Astrocyte (in vitro differentiated cells and primary cell): ENCODE results near the gene RNF138. TPM values are rescaled to one million over a fixed set of nuclear protein-coding genes. Genes with fewer than 3 reads are reported as not detected.

ENCODE experiments used
- DNase-seq: peaks from one replicate; pipeline ENCODE4 v3.0.0-alpha.2; 2010; ENCODE audit warnings: low read depth
- FAIRE-seq: peaks from 2 replicates; lab custom pipeline; 2011; peaks lifted over from hg19 to GRCh38; lab: Jason Lieb, UNC
- H2AFZ ChIP-seq: 2 replicates; pipeline ENCODE4 v1.6.0; 2012; ENCODE audit warnings: low read depth, low read length, inconsistent platforms
- H3K27ac ChIP-seq: 2 replicates; pipeline ENCODE4 v1.5.1; 2011; ENCODE audit warnings: low read depth, low read length, inconsistent platforms
- H3K27me3 ChIP-seq: 2 replicates; pipeline ENCODE4 v1.6.0; 2011; ENCODE audit warnings: low read length, inconsistent platforms; ENCODE audit not compliant: insufficient read depth
- H3K36me3 ChIP-seq: 2 replicates; pipeline ENCODE4 v1.5.1; 2011; ENCODE audit warnings: low read length, inconsistent platforms; ENCODE audit not compliant: insufficient read depth
- H3K4me1 ChIP-seq: 2 replicates; pipeline ENCODE4 v1.5.1; 2011; ENCODE audit warnings: low read length, inconsistent platforms; ENCODE audit not compliant: insufficient read depth
- H3K4me2 ChIP-seq: 2 replicates; pipeline ENCODE4 v1.6.0; 2012; ENCODE audit warnings: low read length, inconsistent platforms
- H3K4me3 ChIP-seq: 2 replicates; pipeline ENCODE4 v1.5.1; 2011; ENCODE audit warnings: low read depth, mild to moderate bottlenecking, low read length, inconsistent platforms; ENCODE audit not compliant: insufficient read depth
- H3K79me2 ChIP-seq: 2 replicates; pipeline ENCODE4 v1.6.0; 2012; ENCODE audit warnings: mild to moderate bottlenecking, low read length, inconsistent platforms; ENCODE audit not compliant: insufficient read depth
- H3K9ac ChIP-seq: 2 replicates; pipeline ENCODE4 v1.6.0; 2012; ENCODE audit warnings: mild to moderate bottlenecking, low read length, inconsistent platforms
- H3K9me3 ChIP-seq: 2 replicates; pipeline ENCODE4 v1.5.1; 2012; ENCODE audit warnings: low read depth, mild to moderate bottlenecking, low read length, inconsistent platforms; ENCODE audit not compliant: insufficient read depth
- H4K20me1 ChIP-seq: 2 replicates; pipeline ENCODE4 v1.6.0; 2012; ENCODE audit warnings: low read length, inconsistent platforms; ENCODE audit not compliant: insufficient read depth
- H3K27ac Mint-ChIP-seq: one replicate; pipeline ENCODE4 v1.8.0; 2021; ENCODE audit warnings: mild to moderate bottlenecking, mixed read lengths; ENCODE audit not compliant: unreplicated experiment
- H3K27me3 Mint-ChIP-seq: one replicate; pipeline ENCODE4 v1.8.0; 2021; ENCODE audit warnings: low read depth, mixed read lengths; ENCODE audit not compliant: unreplicated experiment
- H3K36me3 Mint-ChIP-seq: one replicate; pipeline ENCODE4 v1.8.0; 2021; ENCODE audit warnings: low read depth, mixed read lengths; ENCODE audit not compliant: unreplicated experiment
- H3K4me1 Mint-ChIP-seq: one replicate; pipeline ENCODE4 v1.8.0; 2021; ENCODE audit warnings: low read depth, mixed read lengths; ENCODE audit not compliant: unreplicated experiment
- H3K4me3 Mint-ChIP-seq: one replicate; pipeline ENCODE4 v1.8.0; 2021; ENCODE audit warnings: mild to moderate bottlenecking, moderate library complexity, mixed read lengths; ENCODE audit not compliant: unreplicated experiment
- H3K9me3 Mint-ChIP-seq: one replicate; pipeline ENCODE4 v1.8.0; 2021; ENCODE audit warnings: mild to moderate bottlenecking, mixed read lengths; ENCODE audit not compliant: unreplicated experiment
- EZH2 ChIP-seq: IDR thresholded peaks from 2 replicates; pipeline ENCODE4 v1.6.1; 2012; ENCODE audit warnings: mild to moderate bottlenecking, low read length, inconsistent platforms; ENCODE audit not compliant: insufficient read depth
- total RNA-seq: library from RNA; stranded (reverse); gene quantifications from 2 replicates; pipeline ENCODE4 v1.2.1, GENCODE V29; 2021
- TF ChIP-seq, protein P1 (sequence below): IDR thresholded peaks from 2 replicates; pipeline ENCODE4 v1.5.1; 2011; ENCODE audit warnings: low read depth, mild to moderate bottlenecking, inconsistent platforms, low read length, moderate library complexity; ENCODE audit not compliant: insufficient read depth

RNF138 gene
- total RNA-seq, 1 donor from 2014 or later = 15.4 TPM

DNA sequence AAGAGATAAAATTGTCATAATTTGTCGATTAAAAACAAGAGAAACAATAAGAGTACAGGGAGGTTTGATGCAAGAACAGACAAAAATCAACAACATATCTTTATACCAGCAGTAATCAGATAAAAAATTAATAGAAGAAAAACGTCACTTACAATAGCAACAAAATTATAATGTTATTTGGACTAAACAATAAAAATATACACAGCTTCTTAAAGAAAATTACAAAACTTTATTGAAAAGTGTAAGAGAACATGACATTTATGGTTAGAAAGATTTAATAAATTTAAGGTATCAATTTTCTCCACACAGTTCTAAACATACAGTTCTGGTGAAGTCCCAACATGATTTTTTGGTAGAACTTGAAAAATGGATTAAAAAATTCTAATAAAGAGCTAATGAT is 12.8 kb downstream of the RNF138 start:
- Histone ChIP-seq H3K4me1 (no peaks in the 10 kb centered on the region), H3K9ac (no peak overlapping the region), H3K4me2 (no peak overlapping the region), H3K9me3 (no peaks in the 10 kb centered on the region), H3K4me3 (no peak overlapping the region), H3K27me3 (no peaks in the 10 kb centered on the region), H3K79me2 (peaks cover 91% of the 10 kb centered on the region), H2AFZ (no peak overlapping the region), H3K36me3 (no peaks in the 10 kb centered on the region), H4K20me1 (peaks cover 19% of the 10 kb centered on the region), H3K27ac (no peak overlapping the region)
- DNase-seq = no peak
- Mint-ChIP-seq H3K4me3 (no peak overlapping the region), H3K4me1 (no peaks in the 10 kb centered on the region), H3K9me3 (no peaks in the 10 kb centered on the region), H3K27me3 (no peaks in the 10 kb centered on the region), H3K27ac (no peak overlapping the region), H3K36me3 (peaks cover 2% of the 10 kb centered on the region)
- no peak for TF ChIP-seq EZH2
- TF ChIP-seq, protein P1, sequence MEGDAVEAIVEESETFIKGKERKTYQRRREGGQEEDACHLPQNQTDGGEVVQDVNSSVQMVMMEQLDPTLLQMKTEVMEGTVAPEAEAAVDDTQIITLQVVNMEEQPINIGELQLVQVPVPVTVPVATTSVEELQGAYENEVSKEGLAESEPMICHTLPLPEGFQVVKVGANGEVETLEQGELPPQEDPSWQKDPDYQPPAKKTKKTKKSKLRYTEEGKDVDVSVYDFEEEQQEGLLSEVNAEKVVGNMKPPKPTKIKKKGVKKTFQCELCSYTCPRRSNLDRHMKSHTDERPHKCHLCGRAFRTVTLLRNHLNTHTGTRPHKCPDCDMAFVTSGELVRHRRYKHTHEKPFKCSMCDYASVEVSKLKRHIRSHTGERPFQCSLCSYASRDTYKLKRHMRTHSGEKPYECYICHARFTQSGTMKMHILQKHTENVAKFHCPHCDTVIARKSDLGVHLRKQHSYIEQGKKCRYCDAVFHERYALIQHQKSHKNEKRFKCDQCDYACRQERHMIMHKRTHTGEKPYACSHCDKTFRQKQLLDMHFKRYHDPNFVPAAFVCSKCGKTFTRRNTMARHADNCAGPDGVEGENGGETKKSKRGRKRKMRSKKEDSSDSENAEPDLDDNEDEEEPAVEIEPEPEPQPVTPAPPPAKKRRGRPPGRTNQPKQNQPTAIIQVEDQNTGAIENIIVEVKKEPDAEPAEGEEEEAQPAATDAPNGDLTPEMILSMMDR = no peak
- FAIRE-seq = no peak

DNA sequence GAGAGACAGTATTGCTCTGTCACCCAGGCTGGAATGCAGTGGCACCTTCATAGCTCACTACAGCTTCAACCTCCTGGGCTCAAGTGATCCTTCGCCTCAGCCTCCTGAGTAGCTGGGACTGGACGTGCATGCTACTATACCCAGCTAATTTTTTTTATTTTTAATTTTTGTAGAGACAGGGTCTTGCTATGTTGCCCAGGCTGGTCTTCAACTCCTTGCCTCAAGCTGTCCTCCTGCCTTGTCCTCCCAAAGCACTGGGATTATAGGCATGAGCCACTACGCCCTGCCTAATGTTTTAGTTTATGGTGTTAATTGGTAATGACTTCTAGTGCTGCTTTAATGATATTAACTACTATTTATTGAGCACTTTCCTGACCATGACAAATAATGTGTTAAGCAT is 18.3 kb downstream of the RNF138 start:
- H3K79me2 ChIP-seq = peaks cover 92% of the 10 kb centered on the region

DNA sequence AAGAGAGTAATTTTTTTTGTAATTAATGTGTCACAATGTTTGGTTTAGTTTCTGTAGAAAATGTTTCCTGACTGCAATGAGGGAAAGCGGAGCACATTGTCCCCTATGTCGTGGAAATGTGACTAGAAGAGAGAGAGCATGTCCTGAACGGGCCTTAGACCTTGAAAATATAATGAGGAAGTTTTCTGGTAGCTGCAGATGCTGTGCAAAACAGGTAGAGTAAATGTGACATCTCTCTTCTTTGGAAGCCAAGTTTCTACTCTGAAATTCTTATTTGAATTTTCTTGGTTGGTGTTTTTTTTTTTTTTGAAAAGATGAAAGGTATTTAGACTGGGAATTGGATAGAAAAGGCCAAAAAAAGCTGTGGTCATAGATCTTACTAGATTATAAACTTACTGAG is 20.0 kb downstream of the RNF138 start:
- H3K79me2 ChIP-seq = peaks cover 86% of the 10 kb centered on the region
- H3K4me3 ChIP-seq = no peak overlapping the region
- H3K27ac ChIP-seq = no peak overlapping the region
- no peaks in the 10 kb centered on the region for H3K9me3 Mint-ChIP-seq
- H3K27ac Mint-ChIP-seq = no peak overlapping the region
- no peaks in the 10 kb centered on the region for H3K4me1 ChIP-seq
- H2AFZ ChIP-seq = no peak overlapping the region
- peaks cover 3% of the 10 kb centered on the region for H3K36me3 ChIP-seq
- no peak for FAIRE-seq
- H3K27me3 ChIP-seq = no peaks in the 10 kb centered on the region
- DNase-seq = no peak
- no peaks in the 10 kb centered on the region for H3K4me1 Mint-ChIP-seq
- H3K4me2 ChIP-seq = no peak overlapping the region
- H3K9ac ChIP-seq = no peak overlapping the region
- H3K9me3 ChIP-seq = no peaks in the 10 kb centered on the region
- H3K4me3 Mint-ChIP-seq = no peak overlapping the region
- H4K20me1 ChIP-seq = peaks cover 20% of the 10 kb centered on the region
- H3K36me3 Mint-ChIP-seq = peaks cover 6% of the 10 kb centered on the region
- no peaks in the 10 kb centered on the region for H3K27me3 Mint-ChIP-seq
- no peak for TF ChIP-seq EZH2
- TF ChIP-seq, protein P1 = no peak

More for the DNA sequence above, 18.3 kb downstream of the RNF138 start:
- no peak overlapping the region for H3K9ac ChIP-seq
- H4K20me1 ChIP-seq = peaks cover 26% of the 10 kb centered on the region
- Mint-ChIP-seq H3K36me3 (peaks cover 3% of the 10 kb centered on the region), H3K27ac (no peak overlapping the region), H3K9me3 (no peaks in the 10 kb centered on the region), H3K4me3 (no peak overlapping the region), H3K27me3 (no peaks in the 10 kb centered on the region), H3K4me1 (no peaks in the 10 kb centered on the region)
- peaks cover 3% of the 10 kb centered on the region for H3K36me3 ChIP-seq
- no peaks in the 10 kb centered on the region for H3K4me1 ChIP-seq
- DNase-seq (no peak), FAIRE-seq (no peak)
- H2AFZ ChIP-seq = no peak overlapping the region
- H3K4me3 ChIP-seq = no peak overlapping the region
- no peaks in the 10 kb centered on the region for H3K9me3 ChIP-seq
- H3K27ac ChIP-seq = no peak overlapping the region
- H3K27me3 ChIP-seq = no peaks in the 10 kb centered on the region
- H3K4me2 ChIP-seq = no peak overlapping the region
- TF ChIP-seq, protein P1 = no peak
- no peak for TF ChIP-seq EZH2
